Panc1 (cell line): ENCODE results near the gene UST. TPM values are rescaled to one million over a fixed set of nuclear protein-coding genes. Genes with fewer than 3 reads are reported as not detected.

Experiments used
- ATAC-seq: fragments of 200-7000 bp; cut with Tn5 transposase; 2 replicates; pipeline ENCODE4 v1.9.1; 2020; ENCODE audit warnings: mild to moderate bottlenecking, moderate library complexity
- BruUV-seq: library from RNA; stranded (reverse); fragments of 400-500 nt; replicated peaks from 2 replicates; lab custom pipeline; 2021; lab: Mats Ljungman, UMichigan
- CTCF ChIA-PET: fragments of 300-600 bp; sonication (Branson Sonifier 250); formaldehyde crosslinking; loops from one replicate; lab custom pipeline; 2022; ENCODE audit warnings: antibody characterized with exemption; lab: Charles Lee
- POLR2A ChIA-PET: fragments of 300-600 bp; sonication (Branson Sonifier 250); formaldehyde crosslinking; loops from one replicate; lab custom pipeline; 2022; ENCODE audit warnings: antibody characterized with exemption; lab: Charles Lee
- DNase-seq: peaks from one replicate; pipeline ENCODE4 v3.0.0-alpha.2; 2010; ENCODE audit warnings: low read depth, low spot score
- H3K27ac ChIP-seq: 2 replicates; pipeline ENCODE4 v1.5.1; 2011; ENCODE audit warnings: mild to moderate bottlenecking, low read length, inconsistent platforms
- H3K27me3 ChIP-seq: fragments of 200-500 bp; sonication (Bioruptor generic); 2 replicates; pipeline ENCODE4 v1.6.0; 2014; ENCODE audit warnings: low read length, inconsistent platforms; ENCODE audit not compliant: control insufficient read depth, insufficient read depth
- H3K36me3 ChIP-seq: fragments of 200-500 bp; sonication (Bioruptor generic); 2 replicates; pipeline ENCODE4 v1.5.1; 2014; ENCODE audit warnings: inconsistent platforms, mild to moderate bottlenecking, low read length, moderate library complexity; ENCODE audit not compliant: control insufficient read depth, insufficient read depth
- H3K4me1 ChIP-seq: 2 replicates; pipeline ENCODE4 v1.5.1; 2011; ENCODE audit warnings: inconsistent platforms, mild to moderate bottlenecking, low read length, moderate library complexity; ENCODE audit not compliant: control insufficient read depth, insufficient read depth
- H3K4me3 ChIP-seq, 2 experiments: 2 replicates each; pipeline ENCODE4 v1.5.1; 2011 to 2012; ENCODE audit warnings: low read depth in 2 of 2, low read length in 2 of 2, mild to moderate bottlenecking in 2 of 2, inconsistent platforms in 1 of 2, moderate library complexity in 1 of 2
- H3K9me3 ChIP-seq: fragments of 200-500 bp; sonication (Bioruptor generic); 2 replicates; pipeline ENCODE4 v1.5.1; 2014; ENCODE audit warnings: low read depth, mild to moderate bottlenecking, inconsistent platforms, low read length, moderate library complexity; ENCODE audit not compliant: control insufficient read depth, insufficient read depth
- POLR2AphosphoS5 ChIP-seq: IDR thresholded peaks from 2 replicates; pipeline ENCODE4 v1.6.1; 2012; ENCODE audit warnings: mild to moderate bottlenecking, low read depth, low read length, moderate library complexity
- SIN3A ChIP-seq: IDR thresholded peaks from 2 replicates; pipeline ENCODE4 v1.6.1; 2012; ENCODE audit warnings: low read depth, mild to moderate bottlenecking, low read length, moderate library complexity, borderline replicate concordance; ENCODE audit not compliant: insufficient read depth
- TCF7L2 ChIP-seq: IDR thresholded peaks from 2 replicates; pipeline ENCODE4 v1.6.1; 2011; ENCODE audit warnings: mild to moderate bottlenecking, low read depth, low read length, inconsistent platforms
- in situ Hi-C: cut with HindIII; loops from 2 replicates; pipeline ENCODE4 v1.10.0; 2016; ENCODE audit warnings: low sequenced_read_pairs, low pct_unique_long_range_greater_than_20kb
- intact Hi-C: fragments of 100-400 bp; cut with micrococcal nuclease; formaldehyde crosslinking; loops from one replicate; pipeline ENCODE4 v1.10.0; 2022; ENCODE audit not compliant: unreplicated experiment
- total RNA-seq: library from RNA; stranded (reverse); gene quantifications from one replicate; pipeline ENCODE4 v1.2.1, GENCODE V29; 2021; ENCODE audit not compliant: unreplicated experiment
- TF ChIP-seq, protein P1 (sequence below): fragments of 450-650 bp; IDR thresholded peaks from 2 replicates; pipeline ENCODE4 v1.5.1; 2017; ENCODE audit warnings: mild to moderate bottlenecking
- TF ChIP-seq, protein P2 (sequence below), 2 experiments: IDR thresholded peaks; 2 replicates each; pipeline ENCODE4 v1.6.1; 2011 to 2012; ENCODE audit warnings: low read depth in 2 of 2, control low read depth in 1 of 2, low read length in 1 of 2, mild to moderate bottlenecking in 1 of 2, moderate library complexity in 1 of 2; ENCODE audit not compliant: insufficient read depth in 1 of 2

Gene UST
- total RNA-seq, 1 experiment from 2014 or later = 0.15 TPM

DNA sequence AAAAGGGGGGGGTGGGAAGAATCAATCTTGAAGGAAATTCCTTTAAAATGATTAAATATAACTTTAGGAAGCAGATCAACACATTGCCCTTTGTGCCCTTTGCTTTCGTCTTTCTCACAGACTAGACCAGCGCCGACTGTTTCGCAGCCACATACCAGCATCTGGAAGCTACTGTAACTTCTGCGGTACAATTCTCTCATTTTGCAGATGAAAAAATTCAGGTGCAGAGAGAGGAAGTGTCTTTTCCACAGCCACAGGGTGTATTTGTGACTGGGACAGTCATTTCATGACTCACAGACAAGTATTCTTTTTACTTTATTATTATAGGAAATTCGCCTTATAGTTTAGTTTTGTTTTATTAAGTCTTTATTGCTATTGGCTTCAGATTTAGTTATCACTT lies 84.2 kb downstream of the UST start:
- ATAC-seq (no peak), DNase-seq (no peak)
- Histone ChIP-seq H3K36me3 (no peaks in the 10 kb centered on the region), H3K4me1 (no peaks in the 10 kb centered on the region), H3K27ac (no peak overlapping the region), H3K4me3 (no peak overlapping the region), H3K9me3 (no peaks in the 10 kb centered on the region), H3K27me3 (no peaks in the 10 kb centered on the region)
- TF ChIP-seq SIN3A (no peak), TCF7L2 (no peak), POLR2AphosphoS5 (no peak)
- TF ChIP-seq, protein P1, sequence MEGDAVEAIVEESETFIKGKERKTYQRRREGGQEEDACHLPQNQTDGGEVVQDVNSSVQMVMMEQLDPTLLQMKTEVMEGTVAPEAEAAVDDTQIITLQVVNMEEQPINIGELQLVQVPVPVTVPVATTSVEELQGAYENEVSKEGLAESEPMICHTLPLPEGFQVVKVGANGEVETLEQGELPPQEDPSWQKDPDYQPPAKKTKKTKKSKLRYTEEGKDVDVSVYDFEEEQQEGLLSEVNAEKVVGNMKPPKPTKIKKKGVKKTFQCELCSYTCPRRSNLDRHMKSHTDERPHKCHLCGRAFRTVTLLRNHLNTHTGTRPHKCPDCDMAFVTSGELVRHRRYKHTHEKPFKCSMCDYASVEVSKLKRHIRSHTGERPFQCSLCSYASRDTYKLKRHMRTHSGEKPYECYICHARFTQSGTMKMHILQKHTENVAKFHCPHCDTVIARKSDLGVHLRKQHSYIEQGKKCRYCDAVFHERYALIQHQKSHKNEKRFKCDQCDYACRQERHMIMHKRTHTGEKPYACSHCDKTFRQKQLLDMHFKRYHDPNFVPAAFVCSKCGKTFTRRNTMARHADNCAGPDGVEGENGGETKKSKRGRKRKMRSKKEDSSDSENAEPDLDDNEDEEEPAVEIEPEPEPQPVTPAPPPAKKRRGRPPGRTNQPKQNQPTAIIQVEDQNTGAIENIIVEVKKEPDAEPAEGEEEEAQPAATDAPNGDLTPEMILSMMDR = no peak
- TF ChIP-seq, protein P2, sequence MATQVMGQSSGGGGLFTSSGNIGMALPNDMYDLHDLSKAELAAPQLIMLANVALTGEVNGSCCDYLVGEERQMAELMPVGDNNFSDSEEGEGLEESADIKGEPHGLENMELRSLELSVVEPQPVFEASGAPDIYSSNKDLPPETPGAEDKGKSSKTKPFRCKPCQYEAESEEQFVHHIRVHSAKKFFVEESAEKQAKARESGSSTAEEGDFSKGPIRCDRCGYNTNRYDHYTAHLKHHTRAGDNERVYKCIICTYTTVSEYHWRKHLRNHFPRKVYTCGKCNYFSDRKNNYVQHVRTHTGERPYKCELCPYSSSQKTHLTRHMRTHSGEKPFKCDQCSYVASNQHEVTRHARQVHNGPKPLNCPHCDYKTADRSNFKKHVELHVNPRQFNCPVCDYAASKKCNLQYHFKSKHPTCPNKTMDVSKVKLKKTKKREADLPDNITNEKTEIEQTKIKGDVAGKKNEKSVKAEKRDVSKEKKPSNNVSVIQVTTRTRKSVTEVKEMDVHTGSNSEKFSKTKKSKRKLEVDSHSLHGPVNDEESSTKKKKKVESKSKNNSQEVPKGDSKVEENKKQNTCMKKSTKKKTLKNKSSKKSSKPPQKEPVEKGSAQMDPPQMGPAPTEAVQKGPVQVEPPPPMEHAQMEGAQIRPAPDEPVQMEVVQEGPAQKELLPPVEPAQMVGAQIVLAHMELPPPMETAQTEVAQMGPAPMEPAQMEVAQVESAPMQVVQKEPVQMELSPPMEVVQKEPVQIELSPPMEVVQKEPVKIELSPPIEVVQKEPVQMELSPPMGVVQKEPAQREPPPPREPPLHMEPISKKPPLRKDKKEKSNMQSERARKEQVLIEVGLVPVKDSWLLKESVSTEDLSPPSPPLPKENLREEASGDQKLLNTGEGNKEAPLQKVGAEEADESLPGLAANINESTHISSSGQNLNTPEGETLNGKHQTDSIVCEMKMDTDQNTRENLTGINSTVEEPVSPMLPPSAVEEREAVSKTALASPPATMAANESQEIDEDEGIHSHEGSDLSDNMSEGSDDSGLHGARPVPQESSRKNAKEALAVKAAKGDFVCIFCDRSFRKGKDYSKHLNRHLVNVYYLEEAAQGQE (IDR thresholded peaks at IDR 0.05; ENCODE audit: insufficient read depth in 1 of 2, low read depth in 2 of 2, low read length in 1 of 2) = no peak
- POLR2A ChIA-PET = no interaction called here
- intact Hi-C loops = no loop called here
- no TSS peak for BruUV-seq
- CTCF ChIA-PET = no interaction called here
- in situ Hi-C loops = no loop called here

DNA sequence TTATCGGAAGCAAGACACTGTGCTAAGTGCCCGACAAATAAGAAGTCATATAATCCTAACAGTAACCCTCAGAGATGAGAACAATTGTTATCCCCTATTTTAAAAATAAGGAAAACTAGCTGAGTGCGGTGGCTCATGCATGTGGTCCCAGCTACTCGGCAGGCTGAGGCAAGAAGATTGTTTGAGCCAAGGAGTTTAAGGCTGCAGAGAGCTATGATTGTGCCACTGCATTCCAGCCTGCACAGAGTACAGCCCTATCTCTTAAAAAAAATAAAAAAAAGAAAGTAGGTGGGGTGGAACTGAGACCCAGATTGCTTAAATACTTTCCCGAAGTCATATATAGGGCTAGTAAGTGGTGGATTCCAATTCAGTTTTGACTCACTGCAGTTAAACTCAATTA lies 84.7 kb downstream of the UST start:
- no peaks in the 10 kb centered on the region for H3K27me3 ChIP-seq
- POLR2A ChIA-PET = no interaction called here
- H3K4me1 ChIP-seq = no peaks in the 10 kb centered on the region
- TF ChIP-seq SIN3A = no peak
- TF ChIP-seq, protein P2 (IDR thresholded peaks at IDR 0.05; ENCODE audit: insufficient read depth in 1 of 2, low read depth in 2 of 2, low read length in 1 of 2) = no peak
- TF ChIP-seq POLR2AphosphoS5 = no peak
- TF ChIP-seq TCF7L2 = no peak
- TF ChIP-seq, protein P1 = no peak
- DNase-seq = no peak
- no peak for ATAC-seq
- H3K36me3 ChIP-seq = no peaks in the 10 kb centered on the region
- no peak overlapping the region for H3K27ac ChIP-seq
- intact Hi-C loops (no loop called here), in situ Hi-C loops (no loop called here)
- no peak overlapping the region for H3K4me3 ChIP-seq
- no peaks in the 10 kb centered on the region for H3K9me3 ChIP-seq
- CTCF ChIA-PET = no interaction called here
- no TSS peak for BruUV-seq
